GM10847 (cell line): ENCODE measurements around the gene BRIP1.

Experiments used
- POLR2A ChIP-seq: IDR thresholded peaks from 2 replicates; pipeline ENCODE4 v1.6.1; 2011; ENCODE audit not compliant: insufficient read length; ENCODE audit errors: extremely low read depth

The BRIP1 gene

DNA sequence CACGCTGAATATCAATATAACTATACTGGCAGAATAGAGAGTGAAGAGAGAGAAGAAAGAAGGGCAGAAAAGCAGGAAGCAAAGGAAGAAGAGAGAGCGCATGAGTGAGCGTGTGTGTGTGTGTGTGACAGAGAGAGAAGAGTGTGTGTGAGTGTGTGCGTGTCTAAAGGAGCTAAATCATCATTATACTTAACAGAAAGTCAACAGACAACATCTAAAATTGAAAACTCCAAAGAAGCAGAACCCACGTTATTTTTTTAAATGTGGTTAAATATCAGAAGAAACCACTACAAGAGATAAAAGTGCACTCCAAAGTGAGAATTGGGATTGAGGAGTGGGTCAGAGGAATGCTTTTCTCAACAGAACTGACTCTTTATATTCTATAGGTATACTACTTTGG lies 77.2 kb downstream of the BRIP1 start:
- no peak for TF ChIP-seq POLR2A

DNA sequence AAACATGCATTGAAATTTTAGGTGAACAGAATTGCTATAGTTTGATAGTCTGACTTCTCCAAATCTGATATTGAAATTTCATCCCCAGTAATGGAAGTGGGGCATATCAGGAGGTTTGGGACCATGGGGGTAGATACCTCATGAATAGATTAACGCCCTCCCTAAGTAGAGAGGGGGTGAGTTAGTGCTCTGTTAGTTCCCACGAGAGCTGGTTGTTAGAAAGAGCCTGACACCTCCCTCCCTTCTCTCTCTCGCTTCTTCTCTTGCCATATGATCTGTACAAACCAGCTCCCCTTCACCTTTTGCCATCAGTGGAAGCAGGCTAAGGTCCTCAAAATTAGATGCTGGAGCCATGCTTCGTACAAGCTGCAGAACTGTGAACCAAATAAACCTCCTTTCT lies 78.8 kb downstream of the BRIP1 start:
- no peak for TF ChIP-seq POLR2A

DNA sequence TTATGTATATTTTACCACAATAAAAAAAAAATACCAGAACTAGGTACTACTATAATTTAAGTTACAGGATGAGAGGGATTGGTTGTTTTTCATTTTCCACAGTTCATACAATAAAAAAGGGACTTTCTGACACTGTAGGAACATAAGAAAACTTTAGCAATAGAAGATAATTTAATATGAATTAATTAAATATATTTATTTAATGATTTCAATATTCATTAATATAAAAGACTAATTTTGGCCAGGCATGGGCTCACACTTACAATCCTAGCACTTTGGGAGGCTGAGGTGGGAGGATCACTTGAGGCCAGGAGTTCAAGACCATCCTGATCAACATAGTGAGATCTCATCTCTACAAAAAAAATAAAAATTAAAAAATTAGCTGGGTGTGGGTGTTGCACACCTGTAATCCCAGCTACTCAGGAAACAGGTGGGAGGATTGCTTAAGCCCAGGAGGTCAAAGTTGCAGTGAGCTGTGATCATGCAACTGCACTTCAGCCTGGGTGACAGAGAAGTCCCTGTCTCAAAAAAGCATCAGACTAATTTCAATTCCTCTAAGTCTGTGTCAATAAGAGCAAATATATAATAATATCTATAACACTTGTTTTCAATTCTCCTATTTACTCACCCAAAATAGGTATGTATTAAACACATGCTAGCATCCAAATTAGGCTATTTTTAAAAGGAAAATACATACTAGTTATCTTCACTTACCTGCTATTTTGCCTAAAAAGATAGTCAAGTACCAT lies 79.6 kb downstream of the BRIP1 start:
- TF ChIP-seq POLR2A, result no peak

DNA sequence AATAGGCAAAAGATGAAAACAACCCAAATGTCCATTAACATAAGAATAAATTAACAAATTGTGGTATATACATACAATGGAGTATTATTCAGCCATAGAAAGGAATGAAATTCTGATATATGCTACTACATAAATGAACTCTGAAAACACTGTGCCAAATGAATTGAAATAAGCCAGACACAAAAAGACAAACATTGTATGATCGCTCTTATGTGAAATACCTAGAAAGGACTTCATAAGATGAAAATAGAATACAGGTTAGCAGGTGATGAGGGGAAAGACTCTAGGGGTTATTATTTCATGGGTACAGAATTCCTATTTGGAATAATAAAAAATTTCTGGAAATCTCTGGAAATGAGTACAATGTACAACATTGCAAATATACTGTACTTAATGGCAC lies 80.2 kb downstream of the BRIP1 start:
- TF ChIP-seq POLR2A, result no peak

DNA sequence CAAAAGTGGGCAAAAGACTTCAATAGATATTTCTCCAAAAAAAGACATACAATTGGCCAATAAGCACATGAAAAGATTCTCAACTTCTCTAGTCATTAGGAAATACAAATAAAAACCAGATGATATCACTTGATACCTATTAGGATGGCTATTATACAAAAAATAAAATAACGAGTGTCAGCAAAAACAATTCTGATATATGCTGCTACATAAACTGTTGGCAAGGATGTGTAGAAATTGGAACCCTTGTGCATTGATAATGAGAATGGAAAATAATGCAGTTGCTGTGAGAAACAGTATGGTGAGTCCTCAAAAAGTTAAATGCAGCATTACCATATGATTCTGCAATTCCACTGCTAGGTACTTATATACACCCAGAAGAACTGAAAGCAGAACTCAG lies 80.6 kb downstream of the BRIP1 start:
- no peak for TF ChIP-seq POLR2A

DNA sequence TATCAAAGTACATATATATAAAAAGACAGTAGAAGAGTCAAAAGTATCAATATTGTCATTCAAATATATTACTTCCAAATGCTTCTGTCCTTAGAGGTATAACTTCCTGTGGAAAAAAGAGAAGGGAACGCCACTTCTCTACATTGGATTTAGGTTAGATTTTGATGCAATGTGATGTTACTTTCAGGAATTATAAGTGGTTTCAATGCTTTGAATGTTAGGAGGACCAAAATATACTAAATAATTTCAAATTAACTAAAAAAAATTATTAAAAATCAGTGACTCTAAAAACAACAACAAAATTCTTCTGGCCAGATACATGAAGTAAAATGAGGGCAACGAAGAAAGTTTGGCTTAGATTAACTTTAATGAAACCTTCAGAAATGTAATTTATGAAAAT lies 88.0 kb downstream of the BRIP1 start:
- TF ChIP-seq POLR2A, result no peak

DNA sequence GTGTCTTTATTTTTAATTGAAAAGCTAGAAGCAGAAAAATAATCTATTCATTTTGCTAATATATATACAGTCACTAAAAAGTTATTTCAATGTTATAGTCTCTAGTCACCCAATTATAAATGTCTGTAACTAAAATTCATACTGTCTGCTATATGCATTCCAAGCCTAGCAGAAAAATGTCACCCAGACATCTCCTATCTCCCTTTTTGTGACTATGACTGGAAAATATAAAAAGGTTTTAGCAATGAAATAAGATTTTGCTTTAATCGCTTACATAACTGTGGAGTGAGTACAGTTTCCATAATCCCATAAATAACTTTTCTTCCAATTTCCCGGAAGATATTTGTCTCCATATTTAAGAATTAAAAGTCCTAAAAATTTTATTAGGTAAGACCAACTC lies 88.6 kb downstream of the BRIP1 start:
- no peak for TF ChIP-seq POLR2A

DNA sequence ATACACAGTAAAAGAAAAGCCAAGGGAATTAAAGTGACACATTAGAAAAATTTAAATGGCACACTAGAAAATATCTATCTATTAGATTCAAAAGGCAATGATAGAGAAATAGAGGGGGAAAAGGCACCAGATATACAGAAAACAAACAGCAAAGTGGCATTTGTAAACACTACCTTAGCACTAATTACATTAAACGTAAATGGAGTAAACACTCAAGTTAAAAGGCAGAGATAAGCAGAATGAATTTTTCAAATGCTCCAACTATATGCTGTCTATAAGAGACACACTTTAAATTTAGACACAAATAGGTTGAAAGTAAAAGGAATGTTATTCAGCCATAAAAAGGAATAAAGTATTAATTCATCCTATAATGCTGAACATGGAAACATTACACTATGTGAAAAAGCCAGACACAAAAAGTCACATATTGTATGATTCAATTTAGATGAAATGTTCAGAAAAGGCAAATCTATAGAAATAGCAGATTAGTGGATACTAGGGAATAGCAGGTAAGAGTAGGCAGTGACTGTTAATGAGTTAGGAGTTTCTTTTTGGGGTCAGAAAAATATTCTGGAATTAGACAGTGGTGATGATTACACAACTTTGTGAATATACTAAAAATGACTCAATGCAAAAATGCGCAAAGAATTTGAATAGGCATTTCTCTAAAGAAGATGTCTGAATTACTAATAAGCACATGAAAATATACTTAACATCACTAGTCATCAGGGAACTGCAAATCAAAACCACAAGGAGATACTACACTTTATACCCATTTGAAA lies 92.4 kb downstream of the BRIP1 start:
- TF ChIP-seq POLR2A, result no peak

DNA sequence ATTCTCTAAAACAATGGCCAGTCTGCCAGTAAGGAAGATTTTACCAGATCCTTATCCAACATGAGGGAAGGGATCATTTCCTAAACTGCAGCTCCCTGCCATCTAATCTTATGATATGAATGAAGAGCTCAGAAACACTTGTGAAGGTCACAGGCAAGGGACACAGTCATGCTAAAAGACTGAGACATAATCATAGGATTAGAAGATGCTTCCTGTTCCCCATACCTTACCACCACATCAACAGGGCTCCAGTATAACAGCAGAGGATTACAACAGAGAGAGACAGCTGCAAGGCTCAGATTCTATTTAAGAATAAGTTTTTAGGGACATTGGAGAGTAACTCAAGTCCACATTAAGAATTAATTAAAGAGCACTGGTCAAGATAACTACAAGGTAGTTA lies 93.3 kb downstream of the BRIP1 start:
- no peak for TF ChIP-seq POLR2A

DNA sequence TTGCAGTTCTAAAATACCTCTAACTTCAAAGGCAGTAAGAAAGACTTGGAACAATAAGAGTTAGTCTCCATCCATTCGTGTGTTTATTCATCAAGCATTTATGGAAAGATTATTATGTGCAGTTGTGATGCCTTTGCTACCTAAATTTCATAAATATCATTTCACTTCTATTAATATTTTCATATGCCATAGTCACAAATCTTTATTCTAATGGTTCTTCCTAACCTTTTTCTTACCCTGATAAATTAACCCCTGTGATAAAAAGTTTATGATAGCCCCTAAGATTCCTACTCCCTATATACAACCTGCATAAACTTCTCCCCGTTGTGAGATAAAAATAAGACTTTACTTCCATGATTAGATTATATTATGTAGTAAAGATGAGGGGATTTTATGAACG lies 94.9 kb downstream of the BRIP1 start:
- TF ChIP-seq POLR2A, result no peak

DNA sequence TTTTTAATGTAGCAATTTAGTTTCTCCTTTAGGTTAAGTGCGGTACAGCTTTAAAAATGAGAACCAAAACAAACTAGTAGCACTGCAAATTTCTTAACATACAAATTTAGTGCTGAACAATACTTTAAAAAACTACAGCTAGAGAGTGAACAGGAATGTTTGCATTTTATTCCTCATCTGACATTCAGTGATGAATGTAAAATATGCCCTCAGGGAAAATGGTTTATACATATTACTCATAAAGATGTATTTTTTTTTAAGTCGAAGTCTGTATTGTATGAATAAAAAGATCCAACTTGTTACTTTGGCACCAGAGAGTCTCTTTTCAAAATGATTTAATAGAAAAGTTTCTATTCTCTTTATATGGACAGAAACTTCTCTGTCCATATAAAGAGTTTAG lies 96.8 kb downstream of the BRIP1 start:
- no peak for TF ChIP-seq POLR2A

DNA sequence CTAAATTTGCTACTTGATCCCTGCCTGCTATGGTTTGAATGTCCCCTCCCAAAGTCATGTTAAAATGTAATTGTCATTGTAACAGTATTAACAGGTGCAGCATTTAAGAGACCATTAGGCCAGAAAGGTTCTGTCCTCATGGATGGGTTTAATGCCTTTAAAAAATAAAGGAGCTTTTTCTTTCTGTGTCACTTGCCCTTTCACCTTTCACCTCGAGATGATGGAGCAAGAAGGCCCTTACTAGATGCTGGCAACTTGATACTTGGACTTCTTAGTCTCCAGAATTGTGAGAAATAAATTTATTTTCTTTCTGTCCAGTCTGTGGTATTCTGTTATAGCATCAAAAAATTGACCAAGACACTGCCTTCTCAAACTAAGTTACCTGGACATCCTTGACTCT lies 98.5 kb downstream of the BRIP1 start:
- TF ChIP-seq POLR2A, result no peak

DNA sequence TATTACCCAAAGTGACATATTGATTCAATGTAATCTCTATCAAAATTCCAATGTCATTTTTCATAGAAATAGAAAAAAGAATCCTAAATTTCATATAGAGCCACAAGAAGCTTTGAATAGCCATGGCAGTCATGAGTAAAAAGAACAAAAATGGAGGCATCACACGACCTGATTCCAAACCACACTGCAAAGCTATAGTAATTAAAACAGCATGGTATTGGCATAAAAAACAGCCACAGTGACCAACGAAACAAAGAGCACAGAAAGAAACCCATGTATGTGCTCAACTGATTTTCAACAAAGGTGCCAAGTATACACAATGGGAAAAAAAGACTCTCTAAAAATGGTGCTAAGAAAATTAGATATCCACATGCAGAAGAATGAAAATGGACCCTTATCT lies 101.5 kb downstream of the BRIP1 start:
- no peak for TF ChIP-seq POLR2A

DNA sequence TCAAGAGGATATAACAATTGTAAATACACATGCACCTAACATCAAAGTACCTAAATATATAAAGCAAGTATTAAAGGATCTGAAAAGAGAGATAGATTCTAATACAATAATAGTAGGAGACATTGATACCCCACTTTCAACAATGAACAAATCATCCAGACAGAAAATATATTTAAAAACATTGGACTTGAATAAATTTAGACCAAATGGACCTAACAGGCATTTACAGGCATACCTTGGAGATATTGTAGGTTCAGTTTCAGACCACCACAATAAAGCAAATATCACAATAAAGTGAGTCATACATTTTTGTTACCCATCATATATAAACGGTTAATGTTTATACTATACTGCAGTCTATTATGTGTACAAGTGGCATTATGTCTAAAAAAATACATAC lies 104.0 kb downstream of the BRIP1 start:
- TF ChIP-seq POLR2A, result no peak

DNA sequence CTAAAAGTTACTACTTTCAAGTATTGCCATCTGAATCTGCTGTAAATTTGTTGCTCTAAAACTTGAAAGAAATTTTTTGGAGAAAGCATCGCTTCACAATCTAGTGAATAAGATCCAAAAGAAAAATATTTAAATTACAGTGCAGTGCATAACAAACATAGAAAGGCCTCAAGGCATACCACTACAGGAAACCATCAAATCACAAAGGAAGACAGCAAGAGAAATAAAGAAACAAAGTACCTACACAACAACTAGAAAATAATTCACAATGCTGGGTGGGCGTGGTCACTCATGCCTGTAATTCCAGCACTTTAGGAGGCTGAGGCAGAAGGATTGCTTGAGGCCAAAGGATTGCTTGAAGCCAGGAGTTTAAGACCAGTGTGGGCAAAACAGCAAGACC lies 104.9 kb downstream of the BRIP1 start:
- TF ChIP-seq POLR2A, result no peak

DNA sequence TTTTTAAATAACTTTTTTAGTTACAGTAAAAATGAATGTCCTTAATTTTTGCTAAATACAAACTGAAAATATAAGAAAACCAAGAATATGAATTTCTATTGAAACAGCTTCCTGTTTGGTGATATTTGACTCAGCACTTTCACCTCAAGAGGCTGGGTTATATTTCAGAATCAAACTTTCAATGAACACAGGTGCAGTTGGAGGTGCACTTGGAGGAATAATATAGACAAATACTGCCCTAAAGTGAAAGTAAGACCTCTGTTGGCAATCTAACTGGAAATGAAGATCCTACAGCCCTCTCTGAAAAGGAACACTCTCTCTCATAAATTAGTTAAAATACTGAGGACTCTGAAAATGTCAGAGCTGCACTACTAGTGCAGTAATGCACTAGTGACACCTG lies 106.2 kb downstream of the BRIP1 start:
- no peak for TF ChIP-seq POLR2A

DNA sequence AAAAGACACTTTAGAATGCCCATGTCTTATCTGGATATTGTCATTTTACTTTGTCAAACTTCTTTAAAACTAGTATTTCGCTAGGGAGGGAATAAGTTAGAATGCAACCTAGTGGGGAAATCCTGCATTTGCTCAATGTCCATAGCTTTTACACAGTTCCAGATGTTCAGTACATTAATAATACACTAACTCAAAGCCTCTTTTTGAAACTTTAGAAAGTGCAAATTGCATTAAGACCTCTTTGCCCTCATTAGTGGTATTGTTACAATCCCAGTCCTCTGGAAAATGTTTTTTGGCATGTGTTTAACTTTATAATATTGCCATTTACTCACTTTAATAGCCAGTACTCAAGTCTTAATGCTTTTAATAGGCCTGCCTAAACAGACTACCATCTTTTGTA lies 106.8 kb downstream of the BRIP1 start:
- no peak for TF ChIP-seq POLR2A
